Right lobe of liver (tissue), 6 donors: Measurements from ENCODE around the gene TEPSIN. TPM values are rescaled to one million over a fixed set of nuclear protein-coding genes. Genes with fewer than 3 reads are reported as not detected.

Source experiments
- ATAC-seq, 4 donors: fragments of 200-7000 bp; cut with Tn5 transposase; one replicate each; pipeline ENCODE4 v1.9.1; 2020; ENCODE audit warnings: mild to moderate bottlenecking in 4 of 4, moderate library complexity in 4 of 4
- DNase-seq, 3 donors: peaks; one replicate each; pipeline ENCODE4 v3.0.0-alpha.2; 2020
- H3K27ac ChIP-seq, 3 donors: fragments of 200-600 bp; one replicate each; pipeline ENCODE4 v1.8.0; 2022
- H3K27me3 ChIP-seq, 2 donors: fragments of 200-600 bp; one replicate each; pipeline ENCODE4 v1.8.0; 2022
- H3K36me3 ChIP-seq, 4 donors: fragments of 200-600 bp; sonication (generic) in 1 of 4; one replicate each; pipeline versions ENCODE4 v1.5.1 to v1.8.0; 2017 to 2022; ENCODE audit warnings: control low read depth in 1 of 4
- H3K4me1 ChIP-seq, 4 donors: fragments of 200-600 bp; sonication (generic) in 1 of 4; one replicate each; pipeline versions ENCODE4 v1.5.1 to v1.8.0; 2017 to 2022; ENCODE audit warnings: control low read depth in 1 of 4
- H3K4me3 ChIP-seq, 3 donors: fragments of 200-600 bp; one replicate each; pipeline ENCODE4 v1.8.0; 2022
- H3K9me3 ChIP-seq, 4 donors: fragments of 200-600 bp; sonication (generic) in 1 of 4; one replicate each; pipeline versions ENCODE4 v1.5.1 to v1.8.0; 2017 to 2022; ENCODE audit warnings: control low read depth in 1 of 4
- CTCF ChIP-seq, 4 donors: fragments of 200-600 bp in 3 of 4; fragments of 450-650 bp in 1 of 4; IDR thresholded peaks; one replicate each; pipeline versions ENCODE4 v1.5.1 to v1.8.0; 2016 to 2022; ENCODE audit warnings: antibody characterized with exemption in 4 of 4, mild to moderate bottlenecking in 2 of 4
- POLR2A ChIP-seq: fragments of 450-650 bp; IDR thresholded peaks from one replicate; pipeline ENCODE4 v1.6.1; 2017; ENCODE audit warnings: antibody characterized with exemption, mild to moderate bottlenecking
- WGBS: methylation state at CpG from one replicate; pipeline ENCODE4 v1.1.6; 2018; ENCODE audit warnings: low coverage, low lambda C conversion rate; ENCODE audit not compliant: insufficient coverage; ENCODE audit errors: missing lambda C conversion rate; 5-methylcytosine and 5-hydroxymethylcytosine counted together
- intact Hi-C, 2 donors: fragments of 100-400 bp; cut with DNase I; formaldehyde crosslinking; loops; one replicate each; pipeline versions ENCODE4 v1.11.2 to v1.14.1; 2022
- total RNA-seq, 6 experiments: library from RNA; depleted of rRNA in 2 of 6; stranded (reverse); fragments of >200 nt in 2 of 6; fragmentation: NEBNext Ultra II Directional in 3 of 6; extraction: Animal tissue kit (Norgen Biotek cat#: 25700) in 3 of 6; gene quantifications; one replicate each; pipeline versions ENCODE4 v1.1.0 to v1.2.4, GENCODE V29; 2016 to 2023
- donor health status: DM: no; HTN: yes; CAD: no.
- donor health status: DM: no; HTN: no; CAD: no.
- donor health status: DM: no; HTN: no; CAD: no.
- donor health status: DM: no; HTN: yes; CAD: no.
- donor health status: DM: no; HTN: yes; CAD: no.

Gene TEPSIN
- total RNA-seq, 6 experiments from 2014 or later, result 11.9 to 27.6 (median 18.1) TPM

DNA sequence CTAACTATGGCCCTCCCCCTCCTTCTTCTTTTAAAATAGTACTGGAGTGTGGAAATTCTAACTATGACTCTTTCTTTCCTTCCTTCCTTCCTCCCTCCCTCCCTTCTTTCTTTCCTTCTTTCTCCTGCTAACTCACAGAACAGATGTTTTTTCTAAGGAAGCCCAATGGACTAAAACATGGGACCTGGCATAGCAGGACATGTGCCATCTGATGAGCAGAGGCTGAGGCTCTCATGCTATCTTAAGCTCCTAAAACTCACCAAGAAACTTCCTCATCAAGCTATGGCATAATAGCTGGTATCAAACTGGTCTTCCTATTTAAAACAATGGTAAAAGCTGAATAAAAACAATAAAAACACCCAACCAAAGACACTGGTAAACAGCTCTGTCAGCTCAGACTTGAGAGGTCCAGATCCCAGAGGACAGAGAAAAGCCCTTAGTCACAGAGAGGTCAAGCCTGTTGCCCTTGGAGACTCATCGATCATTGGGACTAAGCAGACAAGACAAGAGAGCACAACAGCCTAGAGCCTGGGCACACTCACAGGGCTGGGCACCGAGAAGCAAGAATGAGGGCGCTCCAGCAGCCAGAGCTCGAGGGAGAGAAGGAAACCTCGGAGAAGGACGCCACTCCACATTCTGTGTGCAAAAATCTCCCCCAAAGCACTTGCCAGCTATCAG, 28.7 kb upstream of the TEPSIN start:
- H3K4me3 ChIP-seq, result no peak overlapping the region
- H3K9me3 ChIP-seq, result no peaks in the 10 kb centered on the region
- ATAC-seq, result no peak
- no peak overlapping the region for H3K27ac ChIP-seq
- DNase-seq, result no peak
- WGBS, result 97% methylated on average over 5 of the region's 6 CpGs
- no peaks in the 10 kb centered on the region for H3K27me3 ChIP-seq
- no peaks in the 10 kb centered on the region for H3K4me1 ChIP-seq
- H3K36me3 ChIP-seq, result peaks cover 0 to 70% (median 22%) of the 10 kb centered on the region in 4 donors
- intact Hi-C loops, result no loop called here
- TF ChIP-seq CTCF (IDR thresholded peaks at IDR 0.05) (no peak), POLR2A (no peak)

GRCh38 chr17:81265576-81265975, 26.7 kb upstream of the TEPSIN start:
- DNase-seq, result no peak
- 100% methylated on average over 8 of the region's 22 CpGs for whole genome bisulfite sequencing
- no peak for ATAC-seq
- intact Hi-C loops, result no loop called here
- Histone ChIP-seq H3K9me3 (no peaks in the 10 kb centered on the region), H3K27me3 (no peaks in the 10 kb centered on the region), H3K36me3 (peaks cover 0 to 79% (median 26%) of the 10 kb centered on the region in 4 donors), H3K4me3 (no peak overlapping the region), H3K27ac (no peak overlapping the region), H3K4me1 (no peaks in the 10 kb centered on the region)
- no peak for TF ChIP-seq CTCF (IDR thresholded peaks at IDR 0.05)
- no peak for TF ChIP-seq POLR2A

DNA sequence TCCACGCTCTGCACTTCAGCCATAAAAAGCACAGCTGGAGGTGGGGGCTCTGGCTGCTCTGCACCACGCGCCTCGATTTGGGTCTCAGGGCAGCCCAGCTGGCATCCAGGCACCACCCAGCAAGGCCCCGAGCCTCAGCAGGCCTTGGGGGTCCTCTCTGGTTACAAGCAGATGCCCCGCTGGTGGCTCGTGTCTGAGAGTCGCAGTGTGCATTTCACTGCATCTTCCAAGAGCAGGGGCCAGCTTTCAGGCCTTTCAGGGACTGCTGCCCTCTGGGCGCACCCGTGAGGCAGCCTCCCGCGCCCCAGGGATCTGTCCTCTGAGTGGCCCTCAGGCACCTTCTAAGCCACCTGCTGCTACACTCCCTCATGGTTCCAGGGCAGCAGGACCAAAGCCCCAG, 25.8 kb upstream of the TEPSIN start:
- intact Hi-C loops, result no loop called here
- DNase-seq, result no peak

GRCh38 chr17:81263371-81264181, 24.7 kb upstream of the TEPSIN start:
- DNase-seq (no peak), ATAC-seq (no peak)
- WGBS, result 90% methylated on average over 2 of the region's 40 CpGs
- intact Hi-C loops, result no loop called here
- no peaks in the 10 kb centered on the region for H3K27me3 ChIP-seq
- H3K4me1 ChIP-seq, result no peaks in the 10 kb centered on the region
- H3K36me3 ChIP-seq, result peaks cover 0 to 79% (median 29%) of the 10 kb centered on the region in 4 donors
- no peak overlapping the region for H3K27ac ChIP-seq
- H3K4me3 ChIP-seq, result no peak overlapping the region
- TF ChIP-seq POLR2A (no peak), CTCF (IDR thresholded peaks at IDR 0.05) (no peak)
- no peaks in the 10 kb centered on the region for H3K9me3 ChIP-seq

More for the DNA sequence above, 25.8 kb upstream of the TEPSIN start:
- no peaks in the 10 kb centered on the region for H3K4me1 ChIP-seq
- no peak for ATAC-seq
- H3K27me3 ChIP-seq, result no peaks in the 10 kb centered on the region
- no CpG with 5 or more reads among the region's 12 CpGs for WGBS
- no peaks in the 10 kb centered on the region for H3K9me3 ChIP-seq
- H3K36me3 ChIP-seq, result peaks cover 0 to 78% (median 30%) of the 10 kb centered on the region in 4 donors
- no peak for TF ChIP-seq CTCF (IDR thresholded peaks at IDR 0.05)
- TF ChIP-seq POLR2A, result no peak
- H3K27ac ChIP-seq, result no peak overlapping the region
- no peak overlapping the region for H3K4me3 ChIP-seq
